Measurements from ENCODE around the gene PARP11.

PARP11 gene

DNA sequence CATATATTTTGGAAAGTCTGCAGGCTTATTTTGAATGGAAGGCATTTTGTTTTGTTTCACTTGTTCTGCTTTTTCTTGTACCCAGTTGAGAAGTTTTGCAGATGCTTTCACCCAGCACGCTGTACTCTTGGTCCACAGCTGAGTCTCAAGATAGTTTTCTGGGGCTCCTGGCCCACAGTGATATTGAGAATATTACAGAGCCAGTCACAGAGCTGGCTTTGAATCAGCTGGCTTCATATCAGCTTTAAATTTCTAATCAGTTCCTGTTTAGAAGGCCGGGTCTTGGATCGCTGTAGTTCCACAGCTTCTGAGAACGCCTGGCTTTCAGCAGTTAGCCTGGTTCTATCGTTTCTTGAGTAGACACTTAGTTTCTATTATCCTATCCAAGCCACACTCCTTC, 32.5 kb upstream of the PARP11 start:
- no peak overlapping the region for H4K91ac ChIP-seq (ENCODE audit: low read depth, low read length, poor library complexity)

DNA sequence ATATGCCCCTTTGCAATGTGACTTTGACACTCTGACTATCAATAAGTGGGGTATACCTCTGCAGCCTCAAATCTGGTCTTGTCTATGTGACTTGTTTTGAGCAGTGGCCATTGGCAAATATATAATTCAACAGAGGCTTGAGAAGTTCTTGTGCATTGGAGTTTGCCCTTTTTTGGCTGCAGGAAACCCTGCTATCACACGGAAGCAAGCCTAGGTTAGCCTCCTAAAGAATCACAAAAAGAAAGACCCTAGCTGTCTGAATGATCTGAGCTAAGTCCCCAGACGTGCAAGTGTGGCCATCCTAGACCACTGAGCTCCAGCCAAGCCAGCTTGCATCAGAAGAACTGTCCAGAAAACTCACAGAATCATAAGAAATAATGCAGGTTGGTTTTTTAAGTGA, 31.8 kb upstream of the PARP11 start:
- Histone ChIP-seq H3K4me3 (ENCODE audit: low read length in 2 of 2) (no peak overlapping the region), H4K91ac (ENCODE audit: low read depth, low read length, poor library complexity) (no peak overlapping the region), H3K4ac (ENCODE audit: low read length) (no peak overlapping the region), H4K8ac (ENCODE audit: low read depth, low read length) (no peak overlapping the region), H3K14ac (ENCODE audit: low read length) (no peak overlapping the region), H3K27ac (replicated peaks; ENCODE audit: low read length) (no peak overlapping the region), H2BK15ac (ENCODE audit: low read length) (no peak overlapping the region), H2BK120ac (ENCODE audit: low read depth, low read length) (no peak overlapping the region), H2AK5ac (ENCODE audit: low read depth, low read length) (no peak overlapping the region), H3K9me3 (replicated peaks in 1 of 2; ENCODE audit: control insufficient read depth in 2 of 2, insufficient read depth in 1 of 2, low read depth in 1 of 2, low read length in 2 of 2) (peaks cover 1 to 8% of the 10 kb centered on the region in 2 donors), H3K36me3 (replicated peaks in 1 of 2; ENCODE audit: control insufficient read depth in 2 of 2, insufficient read depth in 2 of 2, low read length in 2 of 2) (no peaks in the 10 kb centered on the region), H3K4me2 (ENCODE audit: insufficient read depth, low read length, poor library complexity, severe bottlenecking) (no peak overlapping the region), H3K18ac (ENCODE audit: low read length) (no peak overlapping the region), H3K23ac (ENCODE audit: low read depth, low read length, poor library complexity) (no peak overlapping the region), H2BK5ac (ENCODE audit: low read length) (no peak overlapping the region), H2AFZ (ENCODE audit: low read length) (peak overlapping the region; percentile 47), H3K79me1 (ENCODE audit: low read depth, low read length) (no peaks in the 10 kb centered on the region), H3K27me3 (ENCODE audit: control insufficient read depth in 3 of 3, insufficient read depth in 3 of 3, low read depth in 1 of 3, low read length in 3 of 3) (no peaks in the 10 kb centered on the region), H3K4me1 (ENCODE audit: control insufficient read depth in 2 of 2, insufficient read depth in 1 of 2, low read depth in 1 of 2, low read length in 2 of 2) (no peaks in the 10 kb centered on the region), H2BK12ac (ENCODE audit: low read length) (no peak overlapping the region), H3K9ac (ENCODE audit: low read depth, low read length, poor library complexity) (no peak overlapping the region)
- DNase-seq (ENCODE audit: low spot score): no peak
- no CpG with 5 or more reads among the region's 2 CpGs for WGBS, 2 donors (ENCODE audit: extremely low coverage in 2 of 2, insufficient read length in 2 of 2, insufficient replicate concordance in 1 of 2)

More for the DNA sequence above, 32.5 kb upstream of the PARP11 start:
- Histone ChIP-seq H2BK12ac (ENCODE audit: low read length) (no peak overlapping the region), H4K8ac (ENCODE audit: low read depth, low read length) (no peak overlapping the region), H3K79me1 (ENCODE audit: low read depth, low read length) (no peaks in the 10 kb centered on the region), H3K27me3 (ENCODE audit: control insufficient read depth in 3 of 3, insufficient read depth in 3 of 3, low read depth in 1 of 3, low read length in 3 of 3) (no peaks in the 10 kb centered on the region), H3K9me3 (replicated peaks in 1 of 2; ENCODE audit: control insufficient read depth in 2 of 2, insufficient read depth in 1 of 2, low read depth in 1 of 2, low read length in 2 of 2) (peaks cover 2 to 10% of the 10 kb centered on the region in 2 donors), H2BK120ac (ENCODE audit: low read depth, low read length) (no peak overlapping the region), H3K14ac (ENCODE audit: low read length) (no peak overlapping the region), H3K27ac (replicated peaks; ENCODE audit: low read length) (no peak overlapping the region), H3K36me3 (replicated peaks in 1 of 2; ENCODE audit: control insufficient read depth in 2 of 2, insufficient read depth in 2 of 2, low read length in 2 of 2) (no peaks in the 10 kb centered on the region), H3K4ac (ENCODE audit: low read length) (no peak overlapping the region), H3K9ac (ENCODE audit: low read depth, low read length, poor library complexity) (no peak overlapping the region), H3K23ac (ENCODE audit: low read depth, low read length, poor library complexity) (no peak overlapping the region), H3K4me1 (ENCODE audit: control insufficient read depth in 2 of 2, insufficient read depth in 1 of 2, low read depth in 1 of 2, low read length in 2 of 2) (no peaks in the 10 kb centered on the region), H2BK5ac (ENCODE audit: low read length) (no peak overlapping the region), H2AFZ (ENCODE audit: low read length) (no peak overlapping the region), H3K4me3 (ENCODE audit: low read length in 2 of 2) (no peak overlapping the region), H2AK5ac (ENCODE audit: low read depth, low read length) (no peak overlapping the region), H3K4me2 (ENCODE audit: insufficient read depth, low read length, poor library complexity, severe bottlenecking) (no peak overlapping the region), H3K18ac (ENCODE audit: low read length) (no peak overlapping the region), H2BK15ac (ENCODE audit: low read length) (no peak overlapping the region)
- DNase-seq (ENCODE audit: low spot score): no peak
- WGBS, 2 donors (ENCODE audit: extremely low coverage in 2 of 2, insufficient read length in 2 of 2, insufficient replicate concordance in 1 of 2): no CpG with 5 or more reads among the region's 5 CpGs

DNA sequence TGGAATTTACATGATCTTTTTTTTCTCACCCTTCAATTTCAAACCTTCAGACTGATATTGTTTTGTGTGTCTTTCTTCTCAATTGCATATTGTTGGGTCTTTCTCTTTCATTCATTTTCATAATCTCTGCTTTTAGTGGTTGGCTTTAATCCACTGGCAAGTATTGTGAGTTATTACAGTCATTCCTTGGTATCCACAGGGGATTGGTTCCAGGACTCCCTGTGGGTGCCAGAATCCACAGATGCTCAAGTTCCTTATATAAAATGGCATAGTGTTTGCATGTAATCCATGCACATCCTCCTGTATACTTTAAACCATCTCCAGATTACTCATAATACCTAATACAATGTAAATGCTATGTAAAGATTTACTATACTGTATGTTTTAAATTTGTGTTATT, 29.7 kb upstream of the PARP11 start:
- Histone ChIP-seq H3K9me3 (replicated peaks in 1 of 2; ENCODE audit: control insufficient read depth in 2 of 2, insufficient read depth in 1 of 2, low read depth in 1 of 2, low read length in 2 of 2) (peaks cover 0 to 2% of the 10 kb centered on the region in 2 donors), H4K8ac (ENCODE audit: low read depth, low read length) (no peak overlapping the region), H3K23ac (ENCODE audit: low read depth, low read length, poor library complexity) (no peak overlapping the region), H4K91ac (ENCODE audit: low read depth, low read length, poor library complexity) (no peak overlapping the region), H2BK5ac (ENCODE audit: low read length) (no peak overlapping the region), H3K9ac (ENCODE audit: low read depth, low read length, poor library complexity) (no peak overlapping the region), H3K4me3 (ENCODE audit: low read length in 2 of 2) (no peak overlapping the region), H3K36me3 (replicated peaks in 1 of 2; ENCODE audit: control insufficient read depth in 2 of 2, insufficient read depth in 2 of 2, low read length in 2 of 2) (no peaks in the 10 kb centered on the region), H3K4me1 (ENCODE audit: control insufficient read depth in 2 of 2, insufficient read depth in 1 of 2, low read depth in 1 of 2, low read length in 2 of 2) (peaks cover 7 to 9% of the 10 kb centered on the region in 2 donors), H3K4ac (ENCODE audit: low read length) (no peak overlapping the region), H3K14ac (ENCODE audit: low read length) (no peak overlapping the region), H3K27me3 (ENCODE audit: control insufficient read depth in 3 of 3, insufficient read depth in 3 of 3, low read depth in 1 of 3, low read length in 3 of 3) (no peaks in the 10 kb centered on the region), H2BK15ac (ENCODE audit: low read length) (no peak overlapping the region), H3K79me1 (ENCODE audit: low read depth, low read length) (no peaks in the 10 kb centered on the region), H3K27ac (replicated peaks; ENCODE audit: low read length) (no peak overlapping the region), H2BK120ac (ENCODE audit: low read depth, low read length) (no peak overlapping the region), H2AK5ac (ENCODE audit: low read depth, low read length) (no peak overlapping the region), H2AFZ (ENCODE audit: low read length) (no peak overlapping the region), H3K4me2 (ENCODE audit: insufficient read depth, low read length, poor library complexity, severe bottlenecking) (no peak overlapping the region), H3K18ac (ENCODE audit: low read length) (no peak overlapping the region), H2BK12ac (ENCODE audit: low read length) (no peak overlapping the region)
- no peak for DNase-seq (ENCODE audit: low spot score)

DNA sequence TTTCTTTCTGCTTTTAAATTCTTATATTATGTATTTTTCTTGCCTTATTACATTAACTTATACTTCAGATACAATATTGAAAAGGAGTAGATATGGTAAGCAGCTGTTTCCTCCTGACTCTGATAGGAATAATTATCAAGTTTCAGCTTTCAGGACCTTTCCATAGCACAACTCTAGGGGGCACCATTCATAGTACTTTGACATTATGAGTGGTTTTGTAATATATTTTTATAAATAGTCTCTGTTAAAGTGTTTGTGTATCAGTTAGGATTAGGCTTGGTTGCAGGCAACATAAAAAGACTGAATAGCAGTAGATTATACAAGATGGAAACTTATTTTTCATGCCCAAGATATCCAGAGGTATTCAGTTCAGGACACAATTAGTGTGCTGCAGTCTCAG, 27.9 kb upstream of the PARP11 start:
- Histone ChIP-seq H3K27me3 (ENCODE audit: control insufficient read depth in 3 of 3, insufficient read depth in 3 of 3, low read depth in 1 of 3, low read length in 3 of 3) (no peaks in the 10 kb centered on the region), H3K4me1 (ENCODE audit: control insufficient read depth in 2 of 2, insufficient read depth in 1 of 2, low read depth in 1 of 2, low read length in 2 of 2) (peaks cover 10 to 21% of the 10 kb centered on the region in 2 donors), H2BK12ac (ENCODE audit: low read length) (no peak overlapping the region), H3K18ac (ENCODE audit: low read length) (no peak overlapping the region), H3K4me3 (ENCODE audit: low read length in 2 of 2) (no peak overlapping the region), H2BK15ac (ENCODE audit: low read length) (no peak overlapping the region), H3K4me2 (ENCODE audit: insufficient read depth, low read length, poor library complexity, severe bottlenecking) (no peak overlapping the region), H4K8ac (ENCODE audit: low read depth, low read length) (no peak overlapping the region), H3K9ac (ENCODE audit: low read depth, low read length, poor library complexity) (no peak overlapping the region), H3K79me1 (ENCODE audit: low read depth, low read length) (no peaks in the 10 kb centered on the region), H2BK5ac (ENCODE audit: low read length) (no peak overlapping the region), H2AK5ac (ENCODE audit: low read depth, low read length) (no peak overlapping the region), H3K36me3 (replicated peaks in 1 of 2; ENCODE audit: control insufficient read depth in 2 of 2, insufficient read depth in 2 of 2, low read length in 2 of 2) (no peaks in the 10 kb centered on the region), H2BK120ac (ENCODE audit: low read depth, low read length) (no peak overlapping the region), H3K14ac (ENCODE audit: low read length) (no peak overlapping the region), H3K4ac (ENCODE audit: low read length) (no peak overlapping the region), H3K27ac (replicated peaks; ENCODE audit: low read length) (no peak overlapping the region), H4K91ac (ENCODE audit: low read depth, low read length, poor library complexity) (no peak overlapping the region), H3K23ac (ENCODE audit: low read depth, low read length, poor library complexity) (no peak overlapping the region), H3K9me3 (replicated peaks in 1 of 2; ENCODE audit: control insufficient read depth in 2 of 2, insufficient read depth in 1 of 2, low read depth in 1 of 2, low read length in 2 of 2) (peaks cover 0 to 2% of the 10 kb centered on the region in 2 donors), H2AFZ (ENCODE audit: low read length) (no peak overlapping the region)
- no peak for DNase-seq (ENCODE audit: low spot score)

All from neuronal stem cell (in vitro differentiated cells).